Right atrium auricular region (tissue), 2 donors: Measurements from ENCODE around the gene LGALS1. TPM values are rescaled to one million over a fixed set of nuclear protein-coding genes. Genes with fewer than 3 reads are reported as not detected.
"Not testable (repeated sequence)": the region's sequence is repeated elsewhere in the genome, so short reads cannot be mapped to it uniquely, and the experiment has no call there.

Experiments
- DNase-seq: peaks from one replicate; pipeline ENCODE4 v3.0.0-alpha.2; 2019; ENCODE audit warnings: low spot score
- H3K27ac ChIP-seq, 2 donors: fragments of 200-600 bp; sonication (generic); 1 replicate in 1 of 2; 2 replicates in 1 of 2; pipeline ENCODE4 v1.5.1; 2016 to 2019
- H3K27me3 ChIP-seq, 2 donors: fragments of 200-600 bp; sonication (generic); one replicate each; pipeline versions ENCODE4 v1.5.1 to v1.6.0; 2017 to 2019
- H3K36me3 ChIP-seq: fragments of 200-600 bp; sonication (generic); one replicate; pipeline ENCODE4 v1.5.1; 2016
- H3K4me1 ChIP-seq, 2 donors: fragments of 200-600 bp; sonication (generic); one replicate each; pipeline versions ENCODE4 v1.5.1 to v1.6.0; 2017 to 2019
- H3K4me3 ChIP-seq, 2 donors: fragments of 200-600 bp; sonication (generic); 1 replicate in 1 of 2; 2 replicates in 1 of 2; pipeline ENCODE4 v1.5.1; 2017 to 2019; ENCODE audit warnings: mild to moderate bottlenecking in 1 of 2, moderate library complexity in 1 of 2
- H3K9me3 ChIP-seq, 2 donors: fragments of 200-600 bp; sonication (generic); one replicate each; pipeline ENCODE4 v1.5.1; 2019
- CTCF ChIP-seq, 2 donors: fragments of 200-600 bp; sonication (generic); IDR thresholded peaks; one replicate each; pipeline ENCODE4 v1.5.1; 2019; ENCODE audit warnings: antibody characterized with exemption in 2 of 2
- total RNA-seq, 2 donors: library from RNA; depleted of rRNA; stranded (reverse); fragments of >200 nt; gene quantifications; one replicate each; pipeline ENCODE4 v1.1.0, GENCODE V29; 2016

Gene LGALS1
- total RNA-seq, 2 donors from 2014 or later = 584 to 1,958 TPM

- TF ChIP-seq CTCF (IDR thresholded peaks at IDR 0.05) = no peak
- Histone ChIP-seq H3K4me3 (no peak overlapping the region), H3K4me1 (no peaks in the 10 kb centered on the region), H3K27me3 (no peaks in the 10 kb centered on the region), H3K36me3 (no peaks in the 10 kb centered on the region), H3K9me3 (no peaks in the 10 kb centered on the region), H3K27ac (no peak overlapping the region)
- DNase-seq = no peak
These were observed 41.3 kb downstream of the LGALS1 start for GRCh38 chr22:37716708-37717107.

- not testable (repeated sequence) for H3K27ac ChIP-seq, H3K4me1 ChIP-seq, DNase-seq
These were observed 41.8 kb downstream of the LGALS1 start for GRCh38 chr22:37717235-37717634.

GRCh38 chr22:37717746-37718305 lies 42.4 kb downstream of the LGALS1 start:
- not testable (repeated sequence) for DNase-seq, H3K4me1 ChIP-seq, H3K36me3 ChIP-seq, H3K27me3 ChIP-seq, H3K4me3 ChIP-seq, H3K27ac ChIP-seq, H3K9me3 ChIP-seq

More at GRCh38 chr22:37717235-37717634, 41.8 kb downstream of the LGALS1 start:
- not testable (repeated sequence) for H3K4me3 ChIP-seq, H3K9me3 ChIP-seq, H3K27me3 ChIP-seq, H3K36me3 ChIP-seq

- Histone ChIP-seq H3K36me3 (no peaks in the 10 kb centered on the region), H3K27ac (no peak overlapping the region), H3K4me3 (no peak overlapping the region), H3K4me1 (peaks cover 0 to 20% of the 10 kb centered on the region in 2 donors), H3K9me3 (no peaks in the 10 kb centered on the region), H3K27me3 (no peaks in the 10 kb centered on the region)
- TF ChIP-seq CTCF (IDR thresholded peaks at IDR 0.05) = no peak
- no peak for DNase-seq
These were observed 50.3 kb downstream of the LGALS1 start for GRCh38 chr22:37725551-37726240.

GRCh38 chr22:37726241-37726887 lies 50.9 kb downstream of the LGALS1 start:
- no peaks in the 10 kb centered on the region for H3K27me3 ChIP-seq
- TF ChIP-seq CTCF (IDR thresholded peaks at IDR 0.05) = peak in 1 of 2 donors; percentile 23
- no peaks in the 10 kb centered on the region for H3K36me3 ChIP-seq
- peaks cover 0 to 20% of the 10 kb centered on the region in 2 donors for H3K4me1 ChIP-seq
- DNase-seq = no peak
- no peaks in the 10 kb centered on the region for H3K9me3 ChIP-seq
- no peak overlapping the region for H3K4me3 ChIP-seq
- H3K27ac ChIP-seq = no peak overlapping the region

- Histone ChIP-seq H3K27ac (peak overlapping the region; percentile 13 to 62), H3K4me3 (no peak overlapping the region), H3K36me3 (no peaks in the 10 kb centered on the region), H3K27me3 (no peaks in the 10 kb centered on the region), H3K9me3 (no peaks in the 10 kb centered on the region), H3K4me1 (peaks cover 0 to 20% of the 10 kb centered on the region in 2 donors)
- TF ChIP-seq CTCF (IDR thresholded peaks at IDR 0.05) = no peak
- no peak for DNase-seq
These were observed 53.2 kb downstream of the LGALS1 start for GRCh38 chr22:37728620-37729019.

Other genes starting within 250 kb of the LGALS1 start
- gene ELFN2, start 248.2 kb upstream of the LGALS1 start, total RNA-seq = not detected
- gene MFNG, start 189.3 kb upstream of the LGALS1 start, total RNA-seq = 10 to 100 TPM in 1 of 2 donors, 1 to 10 TPM in 1; 9.9 to 19.5 TPM
- gene CARD10, start 156.2 kb upstream of the LGALS1 start, total RNA-seq = 1 to 10 TPM; 4.2 to 5.8 TPM
- 10 to 100 TPM; 20.7 to 34.8 TPM for gene CDC42EP1, start 115.2 kb upstream of the LGALS1 start, total RNA-seq
- gene LGALS2, start 95.5 kb upstream of the LGALS1 start, total RNA-seq = not detected
- gene GGA1, start 66.8 kb upstream of the LGALS1 start, total RNA-seq = 10 to 100 TPM; 17.7 to 29.0 TPM
- 1 to 10 TPM; 1.5 to 4.0 TPM for gene SH3BP1, start 36.0 kb upstream of the LGALS1 start, total RNA-seq
- gene PDXP, start 16.9 kb upstream of the LGALS1 start, total RNA-seq = 10 to 100 TPM; 15.7 to 32.0 TPM
- gene NOL12, start 10.7 kb downstream of the LGALS1 start, total RNA-seq = 10 to 100 TPM; 17.8 to 24.7 TPM
- gene TRIOBP, start 21.4 kb downstream of the LGALS1 start, total RNA-seq = 100 to 1,000 TPM; 108 to 118 TPM
- 10 to 100 TPM; 15.7 to 34.2 TPM for gene GCAT, start 132.3 kb downstream of the LGALS1 start, total RNA-seq
- gene GALR3, start 147.7 kb downstream of the LGALS1 start, total RNA-seq = not detected
- gene ANKRD54, start 168.7 kb downstream of the LGALS1 start, total RNA-seq = 10 to 100 TPM; 17.8 to 18.5 TPM
- 100 to 1,000 TPM; 193 to 284 TPM for gene EIF3L, start 173.8 kb downstream of the LGALS1 start, total RNA-seq
- 10 to 100 TPM; 16.9 TPM for gene MICALL1, start 230.7 kb downstream of the LGALS1 start, total RNA-seq